Subcutaneous abdominal adipose tissue (tissue), 5 donors: ENCODE measurements around the gene JPH2.

Experiments used
- H3K27ac ChIP-seq: one replicate; pipeline ENCODE4 v1.7.0; 2013; ENCODE audit warnings: low read depth, mild to moderate bottlenecking, inconsistent platforms, low read length, moderate library complexity
- H3K27me3 ChIP-seq, 5 donors: one replicate each; pipeline ENCODE4 v1.7.0; 2013; ENCODE audit warnings: low read length in 5 of 5, inconsistent platforms in 1 of 5; ENCODE audit not compliant: control insufficient read depth in 5 of 5, insufficient read depth in 4 of 5
- H3K36me3 ChIP-seq, 5 donors: one replicate each; pipeline ENCODE4 v1.7.0; 2013; ENCODE audit warnings: low read length in 5 of 5; ENCODE audit not compliant: control insufficient read depth in 5 of 5, insufficient read depth in 5 of 5
- H3K4me1 ChIP-seq, 5 donors: one replicate each; pipeline ENCODE4 v1.7.0; 2013; ENCODE audit warnings: low read length in 5 of 5, mild to moderate bottlenecking in 3 of 5, moderate library complexity in 1 of 5; ENCODE audit not compliant: control insufficient read depth in 5 of 5, insufficient read depth in 5 of 5
- H3K4me3 ChIP-seq, 5 donors: one replicate each; pipeline ENCODE4 v1.7.0; 2013; ENCODE audit warnings: low read length in 5 of 5, low read depth in 1 of 5
- H3K9ac ChIP-seq, 5 donors: one replicate each; pipeline ENCODE4 v1.7.0; 2013; ENCODE audit warnings: low read length in 5 of 5, mild to moderate bottlenecking in 4 of 5, moderate library complexity in 3 of 5
- H3K9me3 ChIP-seq, 5 donors: one replicate each; pipeline ENCODE4 v1.7.0; 2013; ENCODE audit warnings: low read length in 5 of 5; ENCODE audit not compliant: control insufficient read depth in 5 of 5
- donor health status: healthy.
- donor health status: healthy.
- donor health status: healthy.
- donor health status: healthy.
- donor health status: healthy.

The JPH2 gene

DNA sequence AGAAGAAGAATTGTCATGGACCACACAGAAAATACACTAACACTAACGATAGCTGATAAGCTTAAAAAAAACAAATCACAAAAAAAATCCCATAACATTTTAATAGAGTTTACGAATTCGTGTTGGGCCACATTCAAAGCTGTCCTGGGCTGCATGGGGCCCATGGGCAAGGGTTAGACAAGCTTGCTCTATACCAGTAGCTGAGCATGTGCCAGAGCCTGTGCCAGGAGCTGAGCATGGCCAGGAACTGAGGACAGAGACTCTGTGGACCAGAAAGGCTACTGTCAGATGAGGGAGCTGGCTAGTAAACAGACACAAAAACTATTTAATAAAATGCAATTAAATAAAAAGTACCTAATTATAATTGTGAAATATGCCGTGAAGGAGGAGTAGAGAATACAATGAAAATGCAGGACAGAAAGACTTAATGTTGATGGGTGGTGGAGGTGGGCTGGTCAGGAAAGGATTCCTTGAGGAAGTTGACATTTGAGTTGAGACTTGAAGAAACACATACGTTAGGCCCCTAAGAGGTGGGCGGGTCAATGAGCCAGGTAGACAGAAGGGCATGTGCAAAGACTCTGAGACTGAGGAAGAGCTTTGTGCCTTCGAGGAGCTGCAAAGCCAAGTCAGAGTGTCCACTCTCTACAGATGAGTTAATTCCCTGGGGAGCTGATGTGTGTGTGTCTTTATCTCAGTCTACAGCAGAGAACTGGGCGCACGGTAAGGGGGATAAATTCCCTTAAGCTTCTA lies 66.1 kb downstream of the JPH2 start:
- no peaks in the 10 kb centered on the region for H3K36me3 ChIP-seq
- no peaks in the 10 kb centered on the region for H3K9me3 ChIP-seq
- H3K27ac ChIP-seq: no peak overlapping the region
- H3K4me3 ChIP-seq: no peak overlapping the region
- H3K27me3 ChIP-seq: peaks cover 6 to 17% (median 10%) of the 10 kb centered on the region in 5 donors
- peaks cover 0 to 6% (median 0%) of the 10 kb centered on the region in 5 donors for H3K4me1 ChIP-seq
- no peak overlapping the region for H3K9ac ChIP-seq

- H3K36me3 ChIP-seq: no peaks in the 10 kb centered on the region
- H3K27me3 ChIP-seq: peaks cover 17 to 34% (median 21%) of the 10 kb centered on the region in 5 donors
- H3K27ac ChIP-seq: no peak overlapping the region
- H3K4me3 ChIP-seq: no peak overlapping the region
- peaks cover 0 to 6% (median 0%) of the 10 kb centered on the region in 5 donors for H3K4me1 ChIP-seq
- no peak overlapping the region for H3K9ac ChIP-seq
- H3K9me3 ChIP-seq: no peaks in the 10 kb centered on the region
These were observed 68.6 kb downstream of the JPH2 start for GRCh38 chr20:44118185-44119033.

DNA sequence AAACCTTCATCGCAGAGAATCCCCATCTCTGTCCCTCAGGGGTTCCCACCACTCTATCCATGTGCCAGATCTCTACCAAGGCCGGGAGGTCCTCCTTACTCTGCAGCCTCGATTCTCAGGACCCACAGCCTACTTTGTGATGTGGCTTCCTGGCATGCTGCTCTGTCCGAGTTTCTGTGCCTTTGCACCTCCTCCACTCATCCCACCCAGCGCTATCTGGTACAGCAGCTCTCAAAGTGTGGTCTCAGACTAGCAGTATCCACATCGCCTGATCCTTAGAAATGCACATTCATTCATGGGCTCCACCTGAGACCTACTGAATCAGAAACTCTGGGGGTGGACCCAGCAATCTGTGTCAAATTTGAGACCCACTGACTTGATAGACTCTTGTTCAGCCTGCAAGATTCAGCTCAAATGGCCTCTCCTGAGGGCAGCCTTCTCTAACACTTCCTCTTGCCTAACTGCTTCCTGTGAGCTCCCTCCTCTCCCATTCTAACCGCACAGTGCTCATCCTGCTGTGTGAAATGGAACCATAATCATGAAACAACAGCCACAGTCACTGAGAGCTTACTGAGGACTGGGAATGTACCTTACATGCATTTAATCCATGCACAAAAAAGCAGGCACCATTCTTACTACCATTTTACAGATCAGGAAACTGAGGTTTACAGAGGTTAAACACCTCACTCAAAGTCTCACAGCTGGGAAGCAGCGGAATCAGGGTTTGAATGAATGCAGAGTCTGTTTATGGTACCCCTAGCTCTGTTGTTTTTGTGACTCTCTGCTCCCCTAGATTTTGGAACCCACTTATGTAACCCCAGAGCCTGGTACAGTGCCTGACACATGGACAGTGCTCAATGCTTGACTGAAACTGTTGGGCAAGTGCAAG lies 69.4 kb downstream of the JPH2 start:
- no peak overlapping the region for H3K9ac ChIP-seq
- no peak overlapping the region for H3K4me3 ChIP-seq
- no peaks in the 10 kb centered on the region for H3K36me3 ChIP-seq
- H3K9me3 ChIP-seq: no peaks in the 10 kb centered on the region
- H3K27me3 ChIP-seq: peaks cover 17 to 33% (median 19%) of the 10 kb centered on the region in 5 donors
- no peak overlapping the region for H3K27ac ChIP-seq
- H3K4me1 ChIP-seq: peaks cover 0 to 6% (median 0%) of the 10 kb centered on the region in 5 donors

DNA sequence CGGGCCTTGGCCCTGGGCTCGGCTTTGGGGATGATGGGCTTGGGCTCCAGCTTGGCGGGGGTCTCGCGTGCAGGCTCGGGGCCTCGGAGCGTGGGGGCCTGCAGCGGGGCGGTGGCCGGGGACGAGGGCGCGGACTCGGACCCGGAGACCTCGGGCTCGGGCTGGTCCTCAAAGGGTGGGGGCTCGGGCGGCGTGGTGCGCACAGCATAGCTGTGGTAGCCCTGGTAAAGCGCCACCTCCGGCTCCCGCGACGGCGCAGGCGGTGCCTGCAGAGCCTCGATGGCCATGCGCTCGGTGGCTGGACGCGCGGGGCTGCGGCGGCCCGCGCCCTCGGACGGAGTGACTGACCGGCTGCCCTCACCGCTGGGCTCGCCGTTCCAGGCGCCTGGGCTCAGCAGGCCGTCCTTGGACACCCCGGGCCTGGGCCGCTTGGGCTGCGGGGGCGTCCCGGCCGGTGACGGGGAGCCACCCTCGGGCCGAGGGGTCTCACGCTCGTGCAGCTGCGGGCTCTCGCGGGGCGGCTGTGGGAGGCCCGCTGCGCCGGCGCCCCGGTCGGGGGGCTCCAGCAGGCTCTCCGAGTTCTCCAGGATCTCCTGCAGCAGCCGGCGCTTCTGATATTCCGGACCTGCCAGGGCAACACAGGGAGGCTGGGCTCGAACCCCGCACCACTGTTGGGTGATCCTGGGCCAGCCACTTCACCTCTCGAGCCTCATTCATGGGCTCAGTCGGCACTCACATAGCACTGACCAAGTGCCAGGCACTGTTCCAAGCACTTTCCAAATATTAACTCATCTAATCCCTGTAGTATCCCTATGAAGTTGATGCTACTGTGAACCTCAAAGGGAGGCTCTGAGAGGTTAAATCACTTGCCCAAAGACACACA lies 71.0 kb downstream of the JPH2 start:
- Histone ChIP-seq H3K9me3 (no peaks in the 10 kb centered on the region), H3K4me1 (peaks cover 0 to 6% (median 2%) of the 10 kb centered on the region in 5 donors), H3K27me3 (peaks cover 16 to 31% (median 19%) of the 10 kb centered on the region in 5 donors), H3K4me3 (no peak overlapping the region), H3K36me3 (no peaks in the 10 kb centered on the region), H3K27ac (no peak overlapping the region), H3K9ac (no peak overlapping the region)

GRCh38 chr20:44115181-44115580 lies 71.8 kb downstream of the JPH2 start:
- H3K27me3 ChIP-seq: peaks cover 16 to 36% (median 22%) of the 10 kb centered on the region in 5 donors
- H3K9me3 ChIP-seq: no peaks in the 10 kb centered on the region
- no peak overlapping the region for H3K27ac ChIP-seq
- H3K4me1 ChIP-seq: peaks cover 0 to 6% (median 2%) of the 10 kb centered on the region in 5 donors
- H3K9ac ChIP-seq: no peak overlapping the region
- no peaks in the 10 kb centered on the region for H3K36me3 ChIP-seq
- no peak overlapping the region for H3K4me3 ChIP-seq

DNA sequence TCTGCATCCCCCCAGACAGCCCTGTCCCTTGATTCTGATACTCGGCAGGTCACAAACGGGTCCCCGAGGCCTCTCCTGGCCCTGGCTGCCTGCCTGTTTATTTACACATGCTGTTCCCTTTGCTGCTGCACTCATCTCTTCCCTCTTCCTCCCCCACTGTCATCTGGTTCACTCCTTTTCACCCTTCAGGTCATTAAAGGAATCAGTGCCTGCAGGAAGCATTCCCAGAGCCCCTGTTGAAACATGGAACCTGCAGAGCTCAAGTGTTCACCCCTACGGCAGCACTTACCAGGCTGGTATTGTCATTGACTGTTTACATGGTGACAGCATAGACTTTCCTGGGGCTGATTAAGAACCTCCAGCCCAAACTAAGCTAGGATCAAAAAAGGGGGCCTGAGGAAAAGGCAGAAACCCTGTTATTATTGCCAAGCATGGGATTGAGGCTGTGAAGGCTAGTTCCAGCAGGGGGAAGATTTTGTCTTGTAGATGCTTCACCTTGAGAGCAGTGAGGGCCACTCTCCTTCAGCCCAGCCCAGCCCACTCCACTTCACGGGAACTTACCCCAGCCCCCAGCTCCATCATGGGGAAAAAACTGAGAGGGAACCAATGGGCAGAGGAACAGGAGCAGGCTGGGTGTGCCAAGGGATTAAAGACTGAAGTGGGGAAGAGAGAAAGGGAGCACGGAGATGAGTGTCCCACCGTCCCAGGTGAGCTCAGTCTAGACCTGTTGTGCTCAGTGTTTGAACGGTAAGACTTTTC lies 73.2 kb downstream of the JPH2 start:
- H3K36me3 ChIP-seq: no peaks in the 10 kb centered on the region
- no peak overlapping the region for H3K9ac ChIP-seq
- no peak overlapping the region for H3K27ac ChIP-seq
- H3K9me3 ChIP-seq: no peaks in the 10 kb centered on the region
- H3K27me3 ChIP-seq: peaks cover 18 to 41% (median 28%) of the 10 kb centered on the region in 5 donors
- H3K4me3 ChIP-seq: no peak overlapping the region
- peaks cover 0 to 6% (median 2%) of the 10 kb centered on the region in 5 donors for H3K4me1 ChIP-seq

DNA sequence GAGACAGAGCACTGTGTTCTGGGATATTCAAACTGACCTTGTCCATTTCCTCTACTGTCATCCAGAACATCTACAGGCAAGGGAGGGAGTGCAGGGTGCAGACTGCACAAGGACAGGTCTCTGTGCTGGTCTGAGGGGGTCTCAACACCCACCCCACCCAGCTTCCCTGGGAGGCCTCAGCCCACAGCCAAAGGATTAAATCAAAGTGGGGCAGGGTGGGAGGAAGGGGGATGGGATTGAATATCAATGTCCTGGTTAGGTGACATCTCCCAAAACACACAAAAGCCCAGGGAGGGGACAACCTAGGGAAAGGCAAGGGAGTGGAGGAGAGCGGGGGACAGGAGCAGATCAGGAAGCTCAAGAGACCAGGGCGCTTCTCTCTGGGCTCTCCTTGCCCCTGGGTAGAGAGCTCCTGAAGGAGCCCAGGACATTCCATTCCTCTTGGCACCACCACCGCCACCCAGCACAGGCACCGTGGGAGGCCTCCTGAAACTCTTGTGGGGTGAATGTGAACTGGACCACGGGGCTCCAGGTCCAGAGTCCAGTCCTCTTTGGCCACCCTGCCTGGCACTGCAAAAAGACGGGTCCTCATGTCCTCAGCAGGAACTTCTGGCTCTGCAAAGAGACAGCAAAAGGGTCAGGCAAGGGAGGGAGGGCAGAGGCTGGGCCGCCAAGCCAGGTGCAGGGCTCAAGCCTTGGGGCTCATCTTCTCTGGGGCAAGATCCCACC lies 73.9 kb downstream of the JPH2 start:
- Histone ChIP-seq H3K36me3 (no peaks in the 10 kb centered on the region), H3K4me3 (no peak overlapping the region), H3K4me1 (peaks cover 0 to 6% (median 2%) of the 10 kb centered on the region in 5 donors), H3K9ac (no peak overlapping the region), H3K27me3 (peaks cover 18 to 42% (median 28%) of the 10 kb centered on the region in 5 donors), H3K9me3 (peaks cover 0 to 4% (median 1%) of the 10 kb centered on the region in 5 donors), H3K27ac (no peak overlapping the region)

DNA sequence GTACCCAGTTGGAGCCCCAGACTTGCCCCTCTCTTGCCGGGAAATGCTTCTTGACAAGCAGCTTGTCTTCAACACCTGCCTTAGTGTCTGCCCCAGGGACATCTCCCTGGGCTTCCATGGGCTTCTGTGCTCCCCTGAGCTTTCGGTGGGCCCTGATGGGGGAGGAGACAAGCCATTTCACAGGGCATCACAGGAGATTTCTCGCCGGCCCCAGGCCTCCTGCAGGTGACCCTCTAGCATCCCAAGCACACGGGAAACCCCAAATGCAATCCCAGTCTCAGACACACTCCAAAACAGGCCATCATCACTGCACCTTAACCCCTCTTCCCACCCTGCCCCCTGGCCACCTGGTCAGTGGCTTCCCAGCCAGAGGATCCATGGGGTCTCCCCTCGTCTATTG lies 74.5 kb downstream of the JPH2 start:
- Histone ChIP-seq H3K4me3 (no peak overlapping the region), H3K9me3 (peaks cover 0 to 9% (median 7%) of the 10 kb centered on the region in 5 donors), H3K27ac (no peak overlapping the region), H3K9ac (no peak overlapping the region), H3K27me3 (peaks cover 22 to 48% (median 28%) of the 10 kb centered on the region in 5 donors), H3K36me3 (no peaks in the 10 kb centered on the region), H3K4me1 (peaks cover 0 to 6% (median 2%) of the 10 kb centered on the region in 5 donors)
